GM10266 (cell line): ENCODE measurements around the gene TECRL.

Source experiments
- DNase-seq: peaks from one replicate; pipeline ENCODE4 v3.0.0; 2012; ENCODE audit errors: extremely low spot score
- TF ChIP-seq, protein P1 (sequence below): IDR thresholded peaks from 2 replicates; pipeline ENCODE4 v1.5.1; 2012; ENCODE audit warnings: mild to moderate bottlenecking, low read depth; ENCODE audit not compliant: control insufficient read depth, insufficient read depth; ENCODE audit errors: missing control alignments

TECRL gene

DNA sequence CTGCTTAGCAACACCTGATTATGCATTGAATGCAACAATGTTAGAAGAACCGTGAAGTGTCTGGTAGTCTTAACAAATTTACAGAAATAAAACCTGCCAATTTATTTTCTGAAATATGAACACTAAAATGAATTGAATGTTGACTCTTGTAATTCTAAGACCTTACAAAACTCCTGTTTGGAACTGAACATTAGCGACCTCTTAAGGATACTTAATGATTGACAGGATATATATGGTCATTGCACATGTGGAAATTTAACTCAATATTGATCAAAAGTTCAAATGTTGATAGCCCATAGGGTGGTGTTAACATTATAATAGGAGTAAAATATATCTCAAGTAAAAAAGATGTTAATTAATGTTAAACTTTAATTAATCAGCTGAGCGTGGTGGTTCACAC is 79.1 kb downstream of the TECRL start:
- TF ChIP-seq, protein P1, sequence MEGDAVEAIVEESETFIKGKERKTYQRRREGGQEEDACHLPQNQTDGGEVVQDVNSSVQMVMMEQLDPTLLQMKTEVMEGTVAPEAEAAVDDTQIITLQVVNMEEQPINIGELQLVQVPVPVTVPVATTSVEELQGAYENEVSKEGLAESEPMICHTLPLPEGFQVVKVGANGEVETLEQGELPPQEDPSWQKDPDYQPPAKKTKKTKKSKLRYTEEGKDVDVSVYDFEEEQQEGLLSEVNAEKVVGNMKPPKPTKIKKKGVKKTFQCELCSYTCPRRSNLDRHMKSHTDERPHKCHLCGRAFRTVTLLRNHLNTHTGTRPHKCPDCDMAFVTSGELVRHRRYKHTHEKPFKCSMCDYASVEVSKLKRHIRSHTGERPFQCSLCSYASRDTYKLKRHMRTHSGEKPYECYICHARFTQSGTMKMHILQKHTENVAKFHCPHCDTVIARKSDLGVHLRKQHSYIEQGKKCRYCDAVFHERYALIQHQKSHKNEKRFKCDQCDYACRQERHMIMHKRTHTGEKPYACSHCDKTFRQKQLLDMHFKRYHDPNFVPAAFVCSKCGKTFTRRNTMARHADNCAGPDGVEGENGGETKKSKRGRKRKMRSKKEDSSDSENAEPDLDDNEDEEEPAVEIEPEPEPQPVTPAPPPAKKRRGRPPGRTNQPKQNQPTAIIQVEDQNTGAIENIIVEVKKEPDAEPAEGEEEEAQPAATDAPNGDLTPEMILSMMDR, result no peak
- DNase-seq, result no peak

DNA sequence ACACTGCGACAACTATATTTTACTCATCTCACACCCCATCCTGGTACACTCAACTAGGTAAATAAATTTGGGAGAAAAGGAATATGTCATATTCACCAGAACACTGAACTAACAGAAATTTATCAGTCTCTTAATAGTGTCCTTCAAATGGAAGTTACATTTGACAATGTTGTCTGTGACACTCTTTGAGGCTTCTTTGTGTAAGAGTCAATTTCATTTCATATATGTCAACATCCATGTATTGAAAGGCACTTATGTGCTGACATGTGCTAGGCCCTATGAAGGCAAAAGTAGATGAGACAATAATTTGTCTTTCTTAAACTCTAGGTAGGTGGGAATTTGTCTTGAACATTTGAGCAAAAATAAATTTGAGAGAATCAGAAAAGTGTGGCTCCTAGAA is 82.0 kb downstream of the TECRL start:
- TF ChIP-seq, protein P1, result no peak
- no peak for DNase-seq

DNA sequence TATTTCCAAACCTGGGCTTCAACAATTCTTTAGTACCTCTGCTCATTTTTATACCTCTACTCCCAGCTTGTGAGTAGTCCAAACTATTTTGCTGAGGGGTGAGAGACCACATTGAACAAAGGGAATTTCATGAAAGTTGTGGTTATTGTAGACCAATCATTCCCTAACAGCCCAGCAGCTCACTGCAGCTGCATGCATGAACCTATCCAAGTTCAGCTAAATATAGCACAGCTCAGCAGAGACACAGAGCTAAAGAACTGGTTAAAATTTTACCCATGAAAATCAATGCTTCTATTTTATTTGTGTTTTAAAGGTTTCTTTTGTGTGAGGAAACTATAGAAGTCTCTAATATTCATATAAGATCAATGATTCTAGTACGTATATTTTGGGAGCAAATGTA is 82.7 kb downstream of the TECRL start:
- TF ChIP-seq, protein P1, result no peak
- DNase-seq, result no peak

GRCh38 chr4:64306255-64306565 is 103.0 kb downstream of the TECRL start:
- TF ChIP-seq, protein P1, result no peak
- DNase-seq, result no peak

GRCh38 chr4:64305565-64306254 is 103.5 kb downstream of the TECRL start:
- TF ChIP-seq, protein P1, result no peak
- DNase-seq, result no peak

DNA sequence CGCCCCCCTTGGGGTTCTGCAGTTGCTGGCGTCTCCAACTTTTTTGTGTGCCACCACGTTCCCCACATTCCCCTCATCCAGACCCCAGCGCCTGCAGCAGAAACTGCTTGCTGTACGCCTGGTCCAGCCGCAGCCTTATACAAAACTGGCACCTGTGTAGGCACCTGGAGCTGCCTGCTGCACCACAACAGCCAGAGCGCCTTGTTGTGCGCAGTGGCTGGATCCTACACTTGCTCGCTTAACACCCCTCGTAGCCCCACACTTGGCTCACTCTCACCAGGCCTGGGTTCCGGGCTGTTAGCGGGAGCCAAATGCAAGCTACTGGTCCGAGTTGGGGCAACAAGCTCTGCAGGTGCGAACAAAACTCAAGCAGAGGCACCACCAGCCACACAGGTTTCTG is 136.8 kb downstream of the TECRL start:
- TF ChIP-seq, protein P1, result no peak
- DNase-seq, result no peak

GRCh38 chr4:64271601-64272081 is 137.6 kb downstream of the TECRL start:
- TF ChIP-seq, protein P1, result no peak
- no peak for DNase-seq
